Fibroblast of mammary gland (primary cell): ENCODE measurements around the gene DMKN.

Experiments used
- DNase-seq: peaks from one replicate; pipeline ENCODE4 v3.0.0-alpha.2; 2010; ENCODE audit warnings: low read depth
- H3K4me3 ChIP-seq: 2 replicates; pipeline ENCODE4 v1.5.1; 2011; ENCODE audit warnings: low read depth, mild to moderate bottlenecking, low read length, moderate library complexity; ENCODE audit not compliant: control insufficient read depth
- TF ChIP-seq, protein P1 (sequence below): conservative IDR thresholded peaks from 2 replicates; pipeline ENCODE4 v1.5.1; 2011; ENCODE audit warnings: low read depth, low read length, inconsistent platforms; ENCODE audit not compliant: control insufficient read depth, insufficient read depth

The DMKN gene

DNA sequence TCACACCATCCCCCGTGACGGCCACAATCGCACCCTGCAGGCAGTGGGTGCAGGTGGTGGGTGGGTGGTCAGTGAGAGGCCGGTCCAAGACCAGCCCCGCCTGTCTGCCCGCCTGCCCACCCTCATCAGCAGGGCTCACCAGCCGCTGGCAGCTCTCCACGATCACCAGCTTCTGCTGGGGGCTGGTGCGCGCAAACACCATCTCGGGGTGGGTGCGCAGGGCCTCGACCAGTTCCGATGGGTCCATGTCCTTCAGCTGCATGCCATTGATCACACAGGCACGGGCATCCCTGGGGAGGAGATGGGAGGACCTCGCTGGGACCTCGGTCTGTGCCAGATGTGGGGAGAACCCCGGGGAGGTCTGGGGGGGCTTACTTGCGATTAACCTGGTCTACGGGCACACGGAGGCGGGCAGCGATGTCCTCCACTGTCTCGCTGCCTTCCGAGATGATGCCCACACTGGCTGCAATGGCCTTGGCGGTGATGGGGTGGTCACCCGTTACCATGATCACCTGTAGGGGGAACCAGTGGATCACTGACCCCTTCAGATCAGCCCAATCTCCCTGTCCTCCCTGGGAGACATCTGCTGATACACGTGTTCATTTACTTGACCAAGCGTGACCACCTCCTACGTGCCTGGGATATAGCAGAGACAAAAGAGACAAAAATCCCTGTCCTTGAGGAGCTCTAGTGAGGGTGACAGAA lies 42.0 kb upstream of the DMKN start:
- H3K4me3 ChIP-seq = no peak overlapping the region
- TF ChIP-seq, protein P1, sequence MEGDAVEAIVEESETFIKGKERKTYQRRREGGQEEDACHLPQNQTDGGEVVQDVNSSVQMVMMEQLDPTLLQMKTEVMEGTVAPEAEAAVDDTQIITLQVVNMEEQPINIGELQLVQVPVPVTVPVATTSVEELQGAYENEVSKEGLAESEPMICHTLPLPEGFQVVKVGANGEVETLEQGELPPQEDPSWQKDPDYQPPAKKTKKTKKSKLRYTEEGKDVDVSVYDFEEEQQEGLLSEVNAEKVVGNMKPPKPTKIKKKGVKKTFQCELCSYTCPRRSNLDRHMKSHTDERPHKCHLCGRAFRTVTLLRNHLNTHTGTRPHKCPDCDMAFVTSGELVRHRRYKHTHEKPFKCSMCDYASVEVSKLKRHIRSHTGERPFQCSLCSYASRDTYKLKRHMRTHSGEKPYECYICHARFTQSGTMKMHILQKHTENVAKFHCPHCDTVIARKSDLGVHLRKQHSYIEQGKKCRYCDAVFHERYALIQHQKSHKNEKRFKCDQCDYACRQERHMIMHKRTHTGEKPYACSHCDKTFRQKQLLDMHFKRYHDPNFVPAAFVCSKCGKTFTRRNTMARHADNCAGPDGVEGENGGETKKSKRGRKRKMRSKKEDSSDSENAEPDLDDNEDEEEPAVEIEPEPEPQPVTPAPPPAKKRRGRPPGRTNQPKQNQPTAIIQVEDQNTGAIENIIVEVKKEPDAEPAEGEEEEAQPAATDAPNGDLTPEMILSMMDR = peak; percentile 35
- peak; percentile 52 for DNase-seq

DNA sequence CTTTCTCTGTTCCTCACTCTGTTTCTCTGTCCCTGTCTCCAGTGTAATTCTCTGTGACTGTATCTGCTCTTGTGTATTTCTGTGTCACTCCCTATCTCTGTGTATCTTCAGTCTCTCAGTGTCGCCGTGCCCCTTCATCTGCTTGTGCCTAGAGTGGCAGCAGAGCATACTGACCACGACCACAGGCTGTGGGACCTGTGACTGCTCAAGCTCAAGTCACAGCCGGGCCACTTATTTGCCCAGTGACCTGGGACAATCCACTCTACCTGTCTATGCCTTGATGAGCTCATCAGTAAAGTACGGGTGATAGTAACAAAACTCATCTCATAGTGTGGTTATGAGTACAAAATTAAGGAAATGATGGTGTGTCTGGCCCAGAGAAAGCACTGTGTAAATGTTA lies 40.6 kb upstream of the DMKN start:
- TF ChIP-seq, protein P1 = no peak
- DNase-seq = no peak
- H3K4me3 ChIP-seq = no peak overlapping the region

DNA sequence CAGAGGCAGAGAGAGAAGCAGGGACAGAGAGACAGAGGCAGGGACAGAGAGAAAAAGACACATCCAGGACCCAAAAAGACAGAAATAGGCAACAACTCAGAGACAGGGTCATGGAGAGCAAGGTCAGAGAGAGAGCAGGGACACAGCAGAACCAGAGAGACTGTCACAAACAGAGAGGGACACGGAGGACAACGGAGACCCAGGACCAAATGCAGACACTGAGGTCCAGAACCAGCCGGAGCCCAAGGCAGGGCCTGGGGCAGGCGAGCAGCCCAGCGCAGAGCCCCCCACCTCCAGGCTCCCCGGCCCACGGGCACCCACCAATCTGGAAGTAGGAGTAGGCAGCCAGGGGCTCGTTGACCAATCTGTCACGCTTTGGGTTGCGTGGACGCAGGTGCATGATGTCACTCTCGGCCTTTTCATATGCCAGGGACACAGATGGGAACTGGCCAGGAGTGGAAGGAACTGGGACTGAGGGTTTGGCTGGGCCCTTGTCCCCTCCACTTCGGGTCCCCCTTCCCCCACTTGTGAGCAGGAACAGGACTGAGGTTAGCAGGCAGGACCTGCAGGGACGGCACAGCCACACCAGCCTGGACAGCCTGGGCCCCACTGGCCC lies 40.0 kb upstream of the DMKN start:
- TF ChIP-seq, protein P1 = no peak
- no peak overlapping the region for H3K4me3 ChIP-seq
- DNase-seq = no peak

DNA sequence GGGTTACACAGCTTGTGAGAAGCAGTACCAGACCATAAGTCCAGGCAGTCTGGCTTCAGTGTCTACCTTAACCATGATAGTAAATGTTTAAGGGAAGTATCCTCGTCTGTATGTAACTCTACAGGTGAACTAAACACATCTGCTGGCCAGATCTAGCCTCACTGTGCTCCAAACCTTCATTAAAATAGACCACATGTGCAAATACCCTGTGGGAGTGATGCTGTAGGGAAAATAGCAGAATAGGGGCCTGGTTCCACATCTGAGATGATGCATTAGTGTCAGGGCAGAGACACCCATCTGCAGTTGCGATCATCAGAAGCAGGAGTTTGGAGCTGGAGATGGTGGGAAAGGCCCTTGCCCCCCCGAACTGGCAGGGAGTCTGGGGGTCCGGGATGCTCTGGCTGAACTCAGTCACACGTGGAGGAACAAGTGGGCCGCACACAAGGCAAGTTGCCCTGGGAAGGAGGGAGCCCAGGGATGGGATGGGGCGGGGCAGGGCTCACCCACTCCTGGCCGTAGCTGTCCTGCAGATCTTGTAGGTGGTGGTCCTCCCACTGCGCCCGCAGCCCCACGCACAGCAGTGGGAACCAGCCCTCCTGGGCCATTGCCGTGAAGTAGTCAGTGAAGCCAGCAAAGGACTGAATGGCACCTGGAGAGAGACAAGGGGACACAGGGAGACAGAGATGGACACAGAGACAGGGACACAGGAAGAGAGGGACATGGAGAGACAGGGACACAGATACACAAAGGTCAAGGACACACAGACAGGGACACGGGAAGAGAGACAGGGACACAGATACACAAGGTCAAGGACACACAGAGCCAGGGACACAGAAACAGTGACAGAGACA lies 39.3 kb upstream of the DMKN start:
- no peak for DNase-seq
- TF ChIP-seq, protein P1 = no peak
- H3K4me3 ChIP-seq = no peak overlapping the region

DNA sequence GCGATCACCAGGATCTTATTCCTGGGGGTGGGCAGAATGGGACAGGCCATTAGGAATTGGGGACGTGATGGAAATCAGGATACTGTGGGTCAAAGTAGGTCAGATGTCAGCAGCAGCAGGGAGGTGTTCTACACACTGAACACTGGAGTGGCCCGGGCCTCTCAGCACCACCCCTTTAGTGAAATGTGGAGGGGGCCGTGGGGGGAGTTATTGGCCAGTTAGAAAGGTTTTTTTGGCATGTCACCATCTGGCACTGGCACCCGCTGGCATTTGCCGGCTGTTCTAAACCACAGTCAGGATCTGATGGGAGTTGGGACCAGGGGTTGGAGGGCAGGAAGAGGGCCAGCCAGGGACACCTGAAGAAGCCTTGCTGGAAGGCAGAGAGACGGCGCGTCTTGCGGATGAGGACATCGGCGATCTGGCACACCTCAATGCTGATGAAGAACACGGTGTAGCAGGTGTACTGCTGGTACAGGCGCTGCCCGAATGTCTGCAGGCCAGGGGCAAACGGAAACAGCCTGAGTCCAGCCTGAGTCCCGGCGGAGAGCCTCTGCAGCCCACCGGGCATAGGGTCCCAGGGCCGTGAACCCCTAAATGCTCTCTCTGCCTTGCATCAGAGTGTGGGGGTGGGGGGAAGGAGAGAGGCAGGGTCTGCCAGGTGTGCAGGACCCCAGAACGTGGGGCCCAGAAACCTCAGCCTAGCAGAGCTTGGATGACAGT lies 37.8 kb upstream of the DMKN start:
- no peak for DNase-seq

More for the DNA sequence above, 37.8 kb upstream of the DMKN start:
- TF ChIP-seq, protein P1 = no peak
- H3K4me3 ChIP-seq = no peak overlapping the region
